ES-I3 (cell line): ENCODE data around the gene TMEFF2.
"Not testable (repeated sequence)": the region's sequence is repeated elsewhere in the genome, so short reads cannot be mapped to it uniquely, and the experiment has no call there.

Experiments
- H3K36me3 ChIP-seq: 2 replicates; pipeline ENCODE4 v1.6.1; 2013; ENCODE audit warnings: mild to moderate bottlenecking, low read length, control low read depth, moderate library complexity; ENCODE audit not compliant: insufficient read depth
- H3K4me1 ChIP-seq: 2 replicates; pipeline ENCODE4 v1.6.1; 2013; ENCODE audit warnings: mild to moderate bottlenecking, control low read depth, low read length; ENCODE audit not compliant: insufficient read depth
- H3K9ac ChIP-seq: 2 replicates; pipeline ENCODE4 v1.6.1; 2013; ENCODE audit warnings: low read depth, mild to moderate bottlenecking, low read length, moderate library complexity
- H3K9me3 ChIP-seq: 2 replicates; pipeline ENCODE4 v1.6.1; 2013; ENCODE audit warnings: mild to moderate bottlenecking, low read length, moderate library complexity; ENCODE audit not compliant: control insufficient read depth, insufficient read depth

The TMEFF2 gene

DNA sequence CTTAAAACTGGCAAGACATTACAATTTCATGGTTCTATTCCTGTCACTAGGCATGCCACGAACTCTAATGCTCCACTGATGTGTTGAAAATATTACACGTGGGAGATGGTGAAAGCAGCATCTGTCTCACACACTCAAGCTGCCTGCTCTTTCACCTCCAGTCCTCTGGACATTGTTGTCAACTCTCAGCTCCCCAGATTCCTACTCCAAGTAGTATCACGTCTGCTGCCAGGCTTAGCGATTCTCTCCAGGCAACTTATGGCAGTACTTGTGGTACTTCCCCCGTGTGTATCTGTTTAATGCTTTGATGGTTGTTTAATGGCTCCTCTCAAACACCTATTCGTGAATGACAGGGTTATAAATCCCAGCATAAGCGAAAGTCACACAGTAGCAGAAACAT is 103.8 kb downstream of the TMEFF2 start:
- Histone ChIP-seq H3K36me3 (no peaks in the 10 kb centered on the region), H3K4me1 (no peaks in the 10 kb centered on the region; the same call in 1 of the 2 replicates), H3K9ac (no peak overlapping the region), H3K9me3 (no peaks in the 10 kb centered on the region)

- Histone ChIP-seq H3K9ac (no peak overlapping the region), H3K4me1 (peaks cover 9% of the 10 kb centered on the region; the same call in 1 of the 2 replicates), H3K9me3 (no peaks in the 10 kb centered on the region), H3K36me3 (no peaks in the 10 kb centered on the region)
Observed at GRCh38 chr2:192087398-192087958, 107.3 kb downstream of the TMEFF2 start.

GRCh38 chr2:192082121-192082520 is 112.6 kb downstream of the TMEFF2 start:
- Histone ChIP-seq H3K36me3 (no peaks in the 10 kb centered on the region), H3K4me1 (peaks cover 9% of the 10 kb centered on the region; the same call in 1 of the 2 replicates), H3K9me3 (no peaks in the 10 kb centered on the region), H3K9ac (no peak overlapping the region)

DNA sequence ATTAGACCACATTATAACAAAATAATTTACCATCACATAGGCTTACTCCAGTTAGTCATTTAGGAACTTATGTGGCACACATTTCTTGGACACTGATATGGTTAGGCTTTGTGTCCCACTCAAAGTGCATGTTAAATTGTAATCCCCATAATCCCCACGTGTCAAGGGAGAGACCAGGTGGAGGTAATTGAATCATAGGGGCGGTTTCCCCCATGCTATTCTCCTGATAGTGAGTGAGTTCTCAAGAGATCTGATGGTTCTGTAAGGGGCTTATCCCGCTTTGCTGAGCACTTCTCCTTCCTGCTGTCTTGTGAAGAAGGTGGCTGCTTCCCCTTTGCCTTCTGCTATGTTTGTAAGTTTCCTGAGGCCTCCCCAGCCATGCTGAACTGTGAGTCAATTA is 114.6 kb downstream of the TMEFF2 start:
- not testable (repeated sequence) for H3K36me3 ChIP-seq, H3K4me1 ChIP-seq, H3K9me3 ChIP-seq, H3K9ac ChIP-seq

GRCh38 chr2:192073878-192074277 is 120.9 kb downstream of the TMEFF2 start:
- Histone ChIP-seq H3K4me1 (peaks cover 6% of the 10 kb centered on the region; the same call in 1 of the 2 replicates), H3K9me3 (no peaks in the 10 kb centered on the region), H3K36me3 (no peaks in the 10 kb centered on the region), H3K9ac (no peak overlapping the region)

DNA sequence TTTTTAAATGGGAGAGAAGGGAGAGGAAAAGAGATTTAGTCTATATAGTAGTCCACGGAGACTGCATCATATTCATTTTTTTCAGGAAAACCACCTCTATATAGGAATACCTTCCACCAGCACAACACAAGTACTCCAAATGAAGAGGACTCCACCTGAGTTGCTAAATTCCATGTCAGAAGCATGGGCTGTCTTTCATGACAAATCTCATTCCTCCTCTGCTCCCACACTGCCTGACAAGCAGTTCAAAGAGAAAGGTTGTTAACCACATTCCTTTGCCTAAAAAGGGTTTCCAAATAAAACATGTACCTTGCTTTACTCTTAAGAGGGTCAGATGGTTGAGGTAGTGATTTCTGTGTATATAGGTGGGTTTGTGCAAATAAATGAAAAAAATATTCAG is 122.0 kb downstream of the TMEFF2 start:
- H3K4me1 ChIP-seq = peaks cover 6% of the 10 kb centered on the region; the same call in 1 of the 2 replicates
- H3K9ac ChIP-seq = no peak overlapping the region
- no peaks in the 10 kb centered on the region for H3K9me3 ChIP-seq
- H3K36me3 ChIP-seq = no peaks in the 10 kb centered on the region

GRCh38 chr2:192072261-192072660 is 122.5 kb downstream of the TMEFF2 start:
- no peaks in the 10 kb centered on the region for H3K9me3 ChIP-seq
- peaks cover 6% of the 10 kb centered on the region; the same call in 1 of the 2 replicates for H3K4me1 ChIP-seq
- H3K9ac ChIP-seq = no peak overlapping the region
- no peaks in the 10 kb centered on the region for H3K36me3 ChIP-seq

GRCh38 chr2:192070099-192070498 is 124.6 kb downstream of the TMEFF2 start:
- H3K4me1 ChIP-seq = peaks cover 6% of the 10 kb centered on the region; the same call in 1 of the 2 replicates
- H3K36me3 ChIP-seq = no peaks in the 10 kb centered on the region
- H3K9me3 ChIP-seq = no peaks in the 10 kb centered on the region
- no peak overlapping the region for H3K9ac ChIP-seq

- H3K9ac ChIP-seq = no peak overlapping the region
- H3K36me3 ChIP-seq = no peaks in the 10 kb centered on the region
- H3K9me3 ChIP-seq = no peaks in the 10 kb centered on the region
- peaks cover 6% of the 10 kb centered on the region; the same call in 1 of the 2 replicates for H3K4me1 ChIP-seq
Observed at GRCh38 chr2:192069417-192069816, 125.3 kb downstream of the TMEFF2 start.

GRCh38 chr2:192068966-192069365 is 125.8 kb downstream of the TMEFF2 start:
- no peak overlapping the region for H3K9ac ChIP-seq
- H3K9me3 ChIP-seq = no peaks in the 10 kb centered on the region
- peaks cover 6% of the 10 kb centered on the region; the same call in 1 of the 2 replicates for H3K4me1 ChIP-seq
- no peaks in the 10 kb centered on the region for H3K36me3 ChIP-seq

DNA sequence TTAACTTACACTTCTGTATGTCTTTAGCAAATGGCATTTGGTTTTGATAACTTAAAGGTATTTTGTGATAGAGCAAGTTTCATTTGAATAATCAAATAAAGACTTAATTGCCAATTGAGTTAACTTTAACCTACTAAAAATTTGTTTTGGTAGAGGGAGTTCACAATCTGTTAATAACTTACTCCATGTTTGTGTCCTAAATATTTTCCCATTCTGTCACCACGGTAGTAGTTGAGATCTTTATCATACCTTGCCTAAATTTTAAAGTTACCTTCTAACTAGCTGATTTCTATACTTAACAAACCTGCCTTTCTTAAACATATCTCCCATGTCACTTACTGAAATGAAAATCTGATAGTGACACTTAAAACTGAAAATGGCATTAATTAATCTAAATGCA is 127.1 kb downstream of the TMEFF2 start:
- Histone ChIP-seq H3K4me1 (peaks cover 2% of the 10 kb centered on the region; the same call in 1 of the 2 replicates), H3K9me3 (no peaks in the 10 kb centered on the region), H3K9ac (no peak overlapping the region), H3K36me3 (no peaks in the 10 kb centered on the region)

GRCh38 chr2:192064459-192064858 is 130.3 kb downstream of the TMEFF2 start:
- H3K9me3 ChIP-seq = no peaks in the 10 kb centered on the region
- H3K36me3 ChIP-seq = no peaks in the 10 kb centered on the region
- no peak overlapping the region for H3K9ac ChIP-seq
- H3K4me1 ChIP-seq = no peaks in the 10 kb centered on the region

DNA sequence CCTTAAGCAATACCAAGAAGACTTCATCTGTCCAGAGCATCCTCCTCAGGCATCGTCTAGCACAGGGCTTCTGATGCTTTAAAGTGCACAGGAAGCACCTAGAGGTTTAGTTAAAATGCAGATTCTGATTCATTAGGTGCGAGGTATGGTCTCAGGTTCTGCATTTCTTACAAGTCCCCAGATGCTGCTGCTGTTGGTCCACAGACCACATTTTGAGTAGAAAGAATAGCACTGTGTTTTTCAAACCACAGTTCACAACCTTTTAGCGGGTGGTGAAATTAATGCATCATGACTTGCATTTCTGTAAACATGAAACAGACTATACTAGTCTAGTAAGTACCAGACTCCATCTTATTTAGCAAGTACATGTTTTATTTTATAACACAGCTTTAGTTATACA is 134.6 kb downstream of the TMEFF2 start:
- Histone ChIP-seq H3K4me1 (0 out of 2 replicates have a peak, but pooled peaks cover 5% of the 10 kb centered on the region), H3K36me3 (no peaks in the 10 kb centered on the region), H3K9ac (no peak overlapping the region), H3K9me3 (no peaks in the 10 kb centered on the region)

GRCh38 chr2:192059266-192059665 is 135.5 kb downstream of the TMEFF2 start:
- Histone ChIP-seq H3K36me3 (no peaks in the 10 kb centered on the region), H3K4me1 (0 out of 2 replicates have a peak, but pooled peaks cover 5% of the 10 kb centered on the region), H3K9ac (no peak overlapping the region), H3K9me3 (no peaks in the 10 kb centered on the region)

DNA sequence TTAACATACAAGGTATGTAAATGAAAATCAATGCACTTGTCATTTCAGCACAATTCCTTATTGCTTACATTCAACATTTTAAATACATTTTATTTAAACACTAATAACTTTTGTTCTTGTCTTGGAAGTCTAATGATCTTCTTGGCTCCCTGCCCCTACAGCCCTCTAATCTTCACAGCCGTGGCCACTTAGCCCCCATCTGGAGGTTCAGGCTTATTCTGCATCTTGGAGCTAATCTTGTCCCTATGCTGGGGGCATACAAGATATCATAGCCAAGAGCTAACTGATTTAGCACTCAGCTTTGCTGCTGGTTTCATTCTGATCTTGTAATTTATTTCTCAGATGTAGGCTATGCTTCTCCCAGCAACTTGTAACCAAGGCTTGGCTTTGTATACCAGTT is 140.8 kb downstream of the TMEFF2 start:
- Histone ChIP-seq H3K9ac (no peak overlapping the region), H3K36me3 (no peaks in the 10 kb centered on the region), H3K9me3 (no peaks in the 10 kb centered on the region), H3K4me1 (0 out of 2 replicates have a peak, but pooled peaks cover 5% of the 10 kb centered on the region)
